Adipocyte (in vitro differentiated cells): ENCODE measurements around the gene LRG1.
"Not testable (repeated sequence)": the region's sequence is repeated elsewhere in the genome, so short reads cannot be mapped to it uniquely, and the experiment has no call there.

Experiments
- DNase-seq: peaks from one replicate; pipeline ENCODE4 v3.0.0-alpha.2; 2015; ENCODE audit warnings: low read depth
- H3K27me3 ChIP-seq: replicated peaks from 2 replicates; pipeline ENCODE4 v1.7.0; 2013; ENCODE audit warnings: mild to moderate bottlenecking, low read length, moderate library complexity; ENCODE audit not compliant: control insufficient read depth, insufficient read depth
- H3K36me3 ChIP-seq: 2 replicates; pipeline ENCODE4 v1.7.0; 2013; ENCODE audit warnings: low read length, mild to moderate bottlenecking, moderate library complexity; ENCODE audit not compliant: control insufficient read depth, insufficient read depth, severe bottlenecking
- H3K4me1 ChIP-seq: 2 replicates; pipeline ENCODE4 v1.7.0; 2013; ENCODE audit warnings: mild to moderate bottlenecking, low read length, moderate library complexity; ENCODE audit not compliant: control insufficient read depth, insufficient read depth
- H3K4me3 ChIP-seq: 2 replicates; pipeline ENCODE4 v1.7.0; 2013; ENCODE audit warnings: mild to moderate bottlenecking, low read length, moderate library complexity
- H3K9ac ChIP-seq: 2 replicates; pipeline ENCODE4 v1.7.0; 2013; ENCODE audit warnings: mild to moderate bottlenecking, low read length, moderate library complexity
- H3K9me3 ChIP-seq: 2 replicates; pipeline ENCODE4 v1.7.0; 2013; ENCODE audit warnings: mild to moderate bottlenecking, low read length, moderate library complexity; ENCODE audit not compliant: control insufficient read depth

Gene LRG1

DNA sequence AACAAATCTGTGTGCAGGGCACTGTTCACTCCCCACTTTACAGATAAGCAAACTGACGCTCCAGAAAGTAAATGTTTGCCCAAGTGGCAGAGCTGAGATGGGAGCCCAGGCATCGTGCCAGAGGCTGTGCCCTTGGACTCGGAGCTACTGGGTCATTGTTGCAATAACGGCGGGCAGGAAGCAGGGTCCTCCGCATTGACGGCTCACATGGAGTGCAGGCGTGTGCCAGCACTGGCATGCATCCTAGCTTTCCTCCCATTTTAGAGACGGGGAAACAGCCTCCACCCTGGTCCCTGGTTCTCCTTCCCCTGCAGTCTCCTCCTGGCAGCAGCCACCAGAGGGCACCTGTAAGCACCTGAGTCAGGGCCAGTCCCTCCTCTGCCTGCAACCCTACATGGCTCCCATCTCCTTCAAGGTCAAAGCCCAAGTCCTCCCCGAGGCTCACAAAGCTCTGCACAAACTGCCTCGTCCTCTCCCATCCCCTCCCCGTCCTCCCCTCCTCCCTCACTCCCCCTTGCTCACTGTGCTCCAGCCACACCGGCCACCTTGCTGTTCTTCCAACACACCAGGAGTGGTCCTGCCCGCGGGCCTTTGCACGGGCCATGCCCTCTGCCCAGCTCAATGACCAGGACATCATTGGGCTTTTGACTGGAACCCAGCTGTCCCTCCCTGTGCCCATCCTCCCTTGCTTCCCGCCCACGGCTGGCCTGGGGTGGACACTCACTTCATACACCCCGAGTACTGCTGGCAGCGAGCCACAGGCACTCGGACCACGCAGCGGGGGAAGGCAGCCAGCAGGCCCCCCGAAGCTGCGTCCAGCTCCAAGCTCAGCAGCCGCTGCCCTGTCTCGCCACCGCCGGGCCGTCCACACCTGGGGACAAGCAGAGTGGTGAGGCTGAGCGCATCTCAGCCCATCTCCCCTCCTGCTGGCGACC lies 7.7 kb upstream of the LRG1 start:
- H3K9me3 ChIP-seq, result no peaks in the 10 kb centered on the region
- peak; percentile 6 for DNase-seq
- H3K9ac ChIP-seq, result no peak overlapping the region
- no peaks in the 10 kb centered on the region for H3K4me1 ChIP-seq
- no peak overlapping the region for H3K4me3 ChIP-seq
- peaks cover 17% of the 10 kb centered on the region for H3K27me3 ChIP-seq
- no peaks in the 10 kb centered on the region for H3K36me3 ChIP-seq

DNA sequence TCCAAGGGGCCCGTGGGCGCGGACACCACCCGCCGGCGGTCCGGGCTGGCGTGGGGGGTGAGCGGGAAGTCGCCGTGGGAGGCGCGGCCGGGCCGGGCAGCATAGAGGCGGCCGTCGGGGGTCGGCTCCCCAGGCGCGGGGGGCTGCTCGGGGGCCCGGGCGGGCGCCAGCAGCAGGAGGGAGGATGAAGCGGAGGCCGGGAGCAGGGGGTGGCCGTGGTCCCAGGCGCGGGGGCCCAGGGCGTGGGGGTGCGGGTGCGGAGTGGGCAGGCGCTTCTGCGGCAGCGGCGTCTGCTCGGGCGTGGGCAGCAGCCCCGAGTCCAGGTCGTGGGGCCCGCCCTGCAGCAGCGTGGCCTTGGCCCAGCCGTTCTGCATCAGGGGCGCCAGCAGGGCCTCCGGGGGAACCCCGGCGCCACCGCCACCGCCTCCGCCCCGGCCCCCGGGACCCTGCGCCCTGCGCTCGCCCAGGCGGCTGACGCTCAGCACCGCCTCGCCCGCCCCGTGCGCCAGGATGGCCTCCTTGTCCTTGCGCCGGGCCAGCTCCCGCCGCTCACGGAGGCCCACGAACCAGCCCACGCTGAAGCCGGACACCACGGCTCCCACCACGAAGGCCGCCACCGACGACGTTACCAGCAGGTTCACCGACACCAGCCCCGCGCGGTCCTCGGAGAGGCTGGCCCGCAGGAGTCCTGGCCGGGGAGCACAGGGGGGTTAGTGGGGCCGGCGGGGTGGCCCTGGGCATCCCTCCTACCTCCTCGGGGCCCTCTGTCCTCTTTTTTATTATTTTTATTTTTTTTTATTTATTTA lies 4.2 kb upstream of the LRG1 start:
- H3K4me3 ChIP-seq, result no peak overlapping the region
- DNase-seq, result no peak
- no peak overlapping the region for H3K9ac ChIP-seq
- peaks cover 9% of the 10 kb centered on the region for H3K4me1 ChIP-seq
- H3K9me3 ChIP-seq, result peaks cover 4% of the 10 kb centered on the region
- H3K27me3 ChIP-seq, result peaks cover 9% of the 10 kb centered on the region
- no peaks in the 10 kb centered on the region for H3K36me3 ChIP-seq

DNA sequence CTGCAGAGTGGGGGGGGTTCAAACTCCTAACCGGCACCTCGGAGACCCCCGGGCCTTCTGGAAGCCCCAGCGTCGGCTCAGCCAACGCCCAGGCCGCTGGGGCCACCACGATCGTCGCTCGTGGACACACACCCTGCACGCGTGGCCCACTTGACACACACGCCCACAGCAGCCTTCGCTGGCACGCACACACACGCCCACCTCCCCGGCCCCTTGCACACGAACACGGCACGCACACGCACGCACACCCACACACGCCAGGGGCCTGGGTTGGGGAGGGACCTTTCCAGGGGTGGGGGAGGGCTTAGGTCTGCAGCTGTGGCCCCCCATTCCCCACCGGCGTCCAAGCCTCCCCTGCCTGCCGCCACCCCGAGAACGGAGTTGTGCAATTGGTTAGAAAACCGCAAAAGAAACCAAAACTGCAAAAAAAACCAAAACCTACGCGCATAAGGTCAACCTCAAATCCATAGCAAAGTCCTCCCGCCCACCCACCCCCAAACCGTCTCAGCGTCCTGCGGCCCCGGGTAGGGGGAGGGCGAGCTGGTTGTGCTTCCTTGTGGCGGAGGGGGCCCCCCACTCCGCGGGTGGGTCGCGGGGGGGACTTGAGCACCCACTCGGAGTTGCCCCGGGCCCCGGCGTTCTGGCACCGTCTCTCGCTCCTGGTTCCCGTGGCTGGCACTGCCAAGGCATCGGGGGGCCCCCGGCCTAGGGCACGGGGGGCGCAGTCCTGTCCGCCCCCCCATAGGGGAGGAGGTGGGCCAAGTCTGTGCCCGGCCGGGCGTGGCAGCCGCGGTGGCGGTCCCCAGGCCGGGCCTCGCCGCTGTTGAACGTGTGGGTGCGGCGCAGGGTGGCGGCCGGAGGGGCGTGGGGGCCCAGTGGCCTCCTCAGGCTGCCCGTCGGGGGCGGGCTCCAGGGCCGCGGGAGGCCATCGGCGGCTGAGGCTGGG lies 3.3 kb upstream of the LRG1 start:
- DNase-seq, result no peak
- Histone ChIP-seq H3K36me3 (no peaks in the 10 kb centered on the region), H3K27me3 (peaks cover 13% of the 10 kb centered on the region), H3K9ac (no peak overlapping the region), H3K4me1 (peaks cover 9% of the 10 kb centered on the region), H3K4me3 (no peak overlapping the region), H3K9me3 (peaks cover 4% of the 10 kb centered on the region)

DNA sequence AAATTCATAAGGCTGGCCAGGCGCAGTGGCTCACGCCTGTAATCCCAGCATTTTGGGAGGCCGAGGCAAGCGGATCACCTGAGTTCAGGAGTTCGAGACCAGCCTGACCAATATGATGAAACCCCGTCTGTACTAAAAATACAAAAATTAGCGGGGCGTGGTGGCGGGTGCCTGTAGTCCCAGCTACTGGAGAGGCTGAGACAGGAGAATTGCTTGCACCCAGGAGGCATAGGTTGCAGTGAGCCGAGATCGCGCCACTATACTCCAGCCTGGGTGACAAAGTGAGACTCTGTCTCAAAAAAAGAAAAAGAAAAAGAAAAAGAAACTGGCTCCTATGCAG lies 1.9 kb upstream of the LRG1 start:
- Histone ChIP-seq H3K27me3 (peaks cover 21% of the 10 kb centered on the region), H3K4me1 (peaks cover 13% of the 10 kb centered on the region)
- not testable (repeated sequence) for DNase-seq, H3K9ac ChIP-seq, H3K36me3 ChIP-seq, H3K9me3 ChIP-seq, H3K4me3 ChIP-seq

DNA sequence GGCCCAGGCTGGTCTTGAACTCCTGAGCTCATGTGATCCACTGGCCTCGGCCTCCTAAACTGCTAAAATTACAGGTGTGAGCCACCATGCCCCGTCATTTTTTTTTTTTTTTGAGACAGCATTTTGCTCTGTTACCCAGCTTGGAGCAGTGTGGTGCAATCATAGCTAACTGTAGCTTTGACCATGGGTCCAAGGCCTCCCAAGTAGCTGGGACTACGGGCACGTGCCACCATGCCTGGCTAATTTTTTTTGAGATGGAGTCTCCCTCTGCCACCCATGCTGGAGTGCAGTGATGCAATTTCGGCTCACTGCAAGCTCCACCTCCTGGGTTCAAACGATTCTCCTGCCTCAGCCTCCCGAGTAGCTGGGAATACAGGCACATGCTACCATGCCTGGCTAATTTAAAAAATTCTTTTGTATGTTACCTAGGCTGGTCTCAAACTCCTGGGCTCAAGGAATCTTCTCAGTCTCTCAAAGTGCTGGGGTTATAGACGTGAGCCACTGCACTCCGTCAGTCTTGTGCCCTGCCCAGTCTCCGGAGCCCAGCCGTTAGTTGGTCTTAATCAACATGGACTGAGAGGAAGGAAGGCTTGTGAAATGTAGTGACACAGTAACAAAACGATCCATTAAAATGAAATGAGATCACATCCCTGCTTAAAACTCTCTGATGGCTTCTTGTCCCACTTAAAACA lies 1.4 kb upstream of the LRG1 start:
- DNase-seq, result no peak
- Histone ChIP-seq H3K9me3 (peaks cover 4% of the 10 kb centered on the region), H3K36me3 (no peaks in the 10 kb centered on the region)

DNA sequence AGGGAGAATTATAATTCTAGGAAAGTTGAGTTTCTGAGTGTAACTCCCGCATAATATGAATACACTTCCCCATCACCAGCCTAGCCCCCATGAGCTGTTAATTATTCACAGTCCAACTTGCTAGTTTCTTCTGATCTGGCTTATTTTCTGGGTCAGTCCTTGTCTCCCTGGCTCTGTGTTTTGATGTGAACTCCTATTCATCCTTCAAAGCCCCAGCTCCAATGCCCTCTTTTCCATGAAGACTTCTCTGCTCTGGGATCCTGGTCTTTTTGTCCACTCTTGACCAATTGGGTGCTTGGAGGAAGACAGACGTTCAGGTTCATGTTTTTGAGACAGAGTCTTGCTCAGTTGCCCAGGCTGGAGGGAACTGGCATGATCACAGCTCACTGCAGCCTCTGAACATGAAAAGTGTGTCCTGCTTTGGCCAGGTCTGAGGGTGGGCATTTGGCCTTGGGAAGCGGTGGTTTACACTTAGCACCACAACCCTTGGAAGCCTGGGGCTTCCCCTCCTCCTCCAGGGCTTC lies 605 bp downstream of the LRG1 start:
- Histone ChIP-seq H3K27me3 (peaks cover 43% of the 10 kb centered on the region), H3K9me3 (peaks cover 4% of the 10 kb centered on the region), H3K4me1 (peaks cover 22% of the 10 kb centered on the region), H3K9ac (no peak overlapping the region), H3K4me3 (no peak overlapping the region), H3K36me3 (no peaks in the 10 kb centered on the region)
- no peak for DNase-seq

More for the DNA sequence above, 1.4 kb upstream of the LRG1 start:
- Histone ChIP-seq H3K9ac (no peak overlapping the region), H3K4me3 (no peak overlapping the region), H3K27me3 (peaks cover 25% of the 10 kb centered on the region), H3K4me1 (peaks cover 16% of the 10 kb centered on the region)

DNA sequence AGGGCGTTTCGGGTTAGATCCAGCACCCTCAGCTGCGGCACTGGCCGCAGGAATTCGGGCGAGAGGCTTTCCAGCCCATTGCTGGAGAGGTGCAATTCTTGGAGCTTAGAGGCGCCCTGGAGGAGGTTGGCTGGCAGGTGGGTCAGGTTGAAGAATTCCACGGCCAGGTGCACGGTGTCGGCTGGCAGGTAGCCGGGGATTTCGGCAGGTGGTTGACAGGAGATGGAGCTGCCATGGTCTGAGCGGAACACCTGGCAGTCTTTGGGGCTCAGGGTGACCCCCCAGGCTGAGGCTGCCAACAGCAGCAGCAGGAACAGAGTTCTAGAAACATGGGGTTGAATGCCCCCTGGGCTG lies 1.3 kb downstream of the LRG1 start:
- Histone ChIP-seq H3K9me3 (peaks cover 4% of the 10 kb centered on the region), H3K36me3 (no peaks in the 10 kb centered on the region), H3K9ac (no peak overlapping the region), H3K4me1 (peaks cover 22% of the 10 kb centered on the region), H3K4me3 (no peak overlapping the region), H3K27me3 (peaks cover 47% of the 10 kb centered on the region)
- no peak for DNase-seq

DNA sequence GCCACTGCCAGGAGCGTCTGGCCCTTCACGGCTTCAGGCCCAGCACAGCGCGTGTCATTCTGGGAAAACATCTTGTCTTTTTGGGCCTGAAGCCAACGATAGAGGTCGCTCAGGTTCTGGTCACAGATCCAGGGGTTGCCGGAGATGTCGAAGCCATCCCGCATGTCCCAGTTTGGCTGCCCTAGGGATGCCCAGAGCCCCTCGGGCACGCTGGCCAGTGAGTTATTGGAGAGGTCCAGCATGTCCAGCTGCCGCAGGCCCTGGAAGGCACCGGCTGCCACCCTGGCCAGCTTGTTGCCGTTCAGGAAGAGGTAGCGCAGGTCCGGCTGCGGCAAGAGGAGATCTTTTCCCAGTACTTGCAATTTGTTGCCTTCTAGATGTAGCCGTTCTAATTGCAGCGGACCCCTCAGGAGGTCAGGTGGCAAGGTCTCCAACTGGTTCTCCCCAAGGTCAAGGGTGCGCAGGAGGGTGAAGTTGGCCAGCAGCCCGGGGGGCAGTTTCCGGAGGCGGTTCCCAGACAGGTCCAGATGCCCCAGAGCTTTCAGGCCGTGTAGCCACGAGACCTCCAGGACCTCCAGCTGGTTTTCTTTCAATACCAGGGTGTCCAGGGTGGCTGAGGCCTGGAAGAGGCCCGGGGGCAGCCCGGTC lies 1.8 kb downstream of the LRG1 start:
- H3K4me1 ChIP-seq, result peaks cover 22% of the 10 kb centered on the region
- no peaks in the 10 kb centered on the region for H3K36me3 ChIP-seq
- H3K4me3 ChIP-seq, result no peak overlapping the region
- H3K9me3 ChIP-seq, result peaks cover 4% of the 10 kb centered on the region
- no peak for DNase-seq
- H3K27me3 ChIP-seq, result peaks cover 47% of the 10 kb centered on the region
- no peak overlapping the region for H3K9ac ChIP-seq

DNA sequence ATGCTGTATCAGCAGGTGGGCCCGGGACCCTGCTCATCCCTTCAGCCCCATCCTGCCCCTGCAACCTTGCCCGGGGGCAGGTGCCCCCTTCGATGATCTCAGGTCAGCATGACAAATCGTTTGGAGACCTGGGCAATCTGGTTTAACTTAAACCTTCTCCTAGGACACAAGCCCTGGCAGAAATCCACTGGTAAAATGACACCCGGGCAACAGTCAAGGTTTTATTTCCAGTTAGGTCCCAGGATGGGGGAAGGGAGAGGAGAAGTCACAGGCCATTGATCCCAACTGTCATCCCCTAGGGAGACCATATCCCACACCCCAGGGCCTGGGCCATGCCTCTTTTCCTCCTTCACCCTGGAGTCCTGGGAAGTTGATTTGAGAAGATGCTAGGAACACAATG lies 3.0 kb downstream of the LRG1 start:
- no peaks in the 10 kb centered on the region for H3K36me3 ChIP-seq
- no peak for DNase-seq
- H3K4me1 ChIP-seq, result peaks cover 22% of the 10 kb centered on the region
- peaks cover 4% of the 10 kb centered on the region for H3K9me3 ChIP-seq
- no peak overlapping the region for H3K4me3 ChIP-seq
- no peak overlapping the region for H3K9ac ChIP-seq
- peaks cover 47% of the 10 kb centered on the region for H3K27me3 ChIP-seq
